ENCODE data around the gene IGF1R. TPM values are rescaled to one million over a fixed set of nuclear protein-coding genes. Genes with fewer than 3 reads are reported as not detected.

Gene IGF1R
- total and polyA plus RNA-seq, 2 of the 13 experiments (the other 11 are each of a cell fraction or from before 2014, with no cell fraction given): 15.9 to 18.4 TPM

- TF ChIP-seq NFYC (CRISPR knock-in tag; IDR thresholded peaks at IDR 0.05) (0 out of 2 replicates have a peak, but pooled peaks have one; percentile 14), SKI (IDR thresholded peaks at IDR 0.05; ENCODE audit: partially characterized antibody) (no peak), ZNF746 (CRISPR knock-in tag; IDR thresholded peaks at IDR 0.05) (no peak), FOXP1 (IDR thresholded peaks at IDR 0.05) (no peak), FOXP1 (CRISPR knock-in tag; IDR thresholded peaks at IDR 0.05) (peak; percentile 31; the same call in 1 of the 2 replicates), KDM5A (IDR thresholded peaks at IDR 0.05; ENCODE audit: borderline replicate concordance, low read length) (no peak), ETV5 (CRISPR knock-in tag; IDR thresholded peaks at IDR 0.05; ENCODE audit: borderline replicate concordance) (peak; percentile 34; the same call in 1 of the 2 replicates)
Measured at GRCh38 chr15:98787936-98788757, 139.8 kb downstream of the IGF1R start (continued).

- no peak overlapping the region for H3K9ac ChIP-seq (ENCODE audit: insufficient read depth, low read depth, low read length)
- in situ Hi-C loops (cut with HindIII; ENCODE audit: extremely low pct_ligation_motif_present, low pct_unique_long_range_greater_than_20kb): loop anchor here (5.0 kb wide), 1 partner anchor 58 kb away; no protein-coding TSS in a partner anchor
- TF ChIP-seq PAX8 (CRISPR knock-in tag; IDR thresholded peaks at IDR 0.05; ENCODE audit: borderline replicate concordance): no peak
- TF ChIP-seq KDM5A (IDR thresholded peaks at IDR 0.05; ENCODE audit: borderline replicate concordance, low read length): no peak
- TF ChIP-seq CHCHD3 (CRISPR knock-in tag; IDR thresholded peaks at IDR 0.05): no peak
- no peak for TF ChIP-seq EEA1 (CRISPR knock-in tag; IDR thresholded peaks at IDR 0.05; ENCODE audit: borderline replicate concordance)
- no peak for TF ChIP-seq ZNF337 (CRISPR knock-in tag; IDR thresholded peaks at IDR 0.05; ENCODE audit: borderline replicate concordance, low read depth)
- no peak for TF ChIP-seq MEF2D (CRISPR knock-in tag; IDR thresholded peaks at IDR 0.05)
- no peak for TF ChIP-seq ZNF367 (CRISPR knock-in tag; IDR thresholded peaks at IDR 0.05; ENCODE audit: borderline replicate concordance)
- TF ChIP-seq ZNF660 (CRISPR knock-in tag; IDR thresholded peaks at IDR 0.05; ENCODE audit: borderline replicate concordance, low read depth): no peak
- no peak for TF ChIP-seq ZBTB38 (CRISPR knock-in tag; IDR thresholded peaks at IDR 0.05)
- no peak for TF ChIP-seq FOXO1 (CRISPR knock-in tag; IDR thresholded peaks at IDR 0.05)
- TF ChIP-seq FOXO4 (CRISPR knock-in tag; conservative IDR thresholded peaks at IDR 0.05): no peak
- TF ChIP-seq ZNF3 (CRISPR knock-in tag; IDR thresholded peaks at IDR 0.05): no peak
- no peak for TF ChIP-seq ZSCAN25 (CRISPR knock-in tag; IDR thresholded peaks at IDR 0.05)
- no peak for TF ChIP-seq TBP (CRISPR knock-in tag; IDR thresholded peaks at IDR 0.05)
- TF ChIP-seq ZNF350 (CRISPR knock-in tag; IDR thresholded peaks at IDR 0.05; ENCODE audit: borderline replicate concordance, low read depth): no peak
- TF ChIP-seq HDAC6 (IDR thresholded peaks at IDR 0.05; ENCODE audit: low read depth, low read length): no peak
- TF ChIP-seq BCL6 (CRISPR knock-in tag; IDR thresholded peaks at IDR 0.05): no peak
- TF ChIP-seq ZKSCAN8 (CRISPR knock-in tag; IDR thresholded peaks at IDR 0.05; ENCODE audit: borderline replicate concordance): no peak
- 84% methylated on average over 4 of the region's 4 CpGs for WGBS (ENCODE audit: low lambda C conversion rate)
- CTCF ChIA-PET (ENCODE audit: low intra/inter-chr PET ratio, low total read pairs): no interaction called here
- no peak overlapping the region for H3K4me2 ChIP-seq (ENCODE audit: low read depth, low read length)
- no peak for DNase-seq (ENCODE audit: low spot score)
- no peak for FAIRE-seq
- no peak overlapping the region for H2AFZ ChIP-seq (ENCODE audit: low read length)
- no peaks in the 10 kb centered on the region for H3K36me3 ChIP-seq (replicated peaks in 1 of 2; ENCODE audit: control insufficient read depth in 1 of 2, insufficient read depth in 2 of 2, low read length in 2 of 2)
- no TSS peak for BruUV-seq (replicated peaks)
- no peak overlapping the region for H3K27ac ChIP-seq (ENCODE audit: extremely low read length, insufficient read depth, low read length)
- intact Hi-C loops (cut with micrococcal nuclease; ENCODE audit: unreplicated experiment): no loop called here
- peaks cover 80% of the 10 kb centered on the region for H3K79me2 ChIP-seq (ENCODE audit: insufficient read depth, low read length)
- POLR2A ChIA-PET: interaction anchor here (1.3 kb wide), 1 partner anchor 10 kb away, joined by 3 read pairs; no protein-coding TSS in a partner anchor
- H3K9me3 ChIP-seq (ENCODE audit: low read length): no peaks in the 10 kb centered on the region
- H3K4me1 ChIP-seq (ENCODE audit: insufficient read depth, low read length): peaks cover 58% of the 10 kb centered on the region
- no peak overlapping the region for H3K4me3 ChIP-seq (replicated peaks in 1 of 3; ENCODE audit: insufficient read depth in 1 of 3, low read depth in 2 of 3, low read length in 3 of 3)
- H4K20me1 ChIP-seq (ENCODE audit: insufficient read depth, low read length): peaks cover 60% of the 10 kb centered on the region
- H3K27me3 ChIP-seq (ENCODE audit: control insufficient read depth in 1 of 2, insufficient read depth in 2 of 2, low read length in 2 of 2): no peaks in the 10 kb centered on the region
- no peak for ATAC-seq
Measured at GRCh38 chr15:98789020-98789419, 140.7 kb downstream of the IGF1R start.
